GM04504 (cell line): Measurements from ENCODE around the gene ZSWIM9.
"Not testable (repeated sequence)": the region's sequence is repeated elsewhere in the genome, so short reads cannot be mapped to it uniquely, and the experiment has no call there.

ENCODE experiments used
- DNase-seq: peaks from one replicate; pipeline ENCODE4 v3.0.0-alpha.2; 2012; ENCODE audit warnings: low read depth

ZSWIM9 gene

DNA sequence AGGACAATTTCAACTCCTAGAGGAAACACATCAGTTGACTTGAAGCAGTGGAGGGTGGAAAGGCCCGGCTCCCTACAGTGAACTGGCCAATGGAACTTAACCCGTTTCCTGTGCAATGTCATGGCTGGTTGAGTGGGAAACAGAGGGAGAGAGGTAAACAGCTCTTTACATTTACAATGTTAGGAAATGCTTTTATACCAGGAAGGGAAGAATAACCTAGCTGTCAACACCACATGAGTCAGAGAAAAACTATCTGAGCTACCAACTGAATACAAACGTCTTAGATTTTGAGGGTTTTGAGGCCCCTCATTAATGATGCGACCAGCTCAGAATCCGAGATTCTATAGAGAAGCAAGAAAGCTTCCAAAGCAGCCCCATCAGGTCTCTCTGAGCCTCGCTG is 48.5 kb downstream of the ZSWIM9 start:
- DNase-seq = no peak

DNA sequence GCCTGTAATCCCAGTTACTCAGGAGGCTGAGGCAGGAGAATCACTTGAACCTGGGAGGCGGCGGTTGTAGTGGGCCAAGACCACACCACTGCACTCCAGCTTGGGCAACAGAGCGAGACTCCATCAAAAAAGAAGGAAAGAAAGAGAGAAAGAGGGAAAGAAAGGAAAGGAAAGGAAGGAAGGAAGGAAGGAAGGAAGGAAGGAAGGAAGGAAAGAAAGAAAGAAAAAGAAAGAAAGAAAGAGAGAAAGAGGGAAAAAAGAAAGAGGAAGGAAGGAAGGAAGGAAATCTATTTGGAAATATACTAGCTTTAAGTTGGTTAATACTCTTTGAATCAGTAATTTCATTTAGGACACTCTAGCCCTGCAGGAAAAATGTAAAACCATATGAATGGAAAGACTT is 50.3 kb downstream of the ZSWIM9 start:
- DNase-seq = not testable (repeated sequence)

DNA sequence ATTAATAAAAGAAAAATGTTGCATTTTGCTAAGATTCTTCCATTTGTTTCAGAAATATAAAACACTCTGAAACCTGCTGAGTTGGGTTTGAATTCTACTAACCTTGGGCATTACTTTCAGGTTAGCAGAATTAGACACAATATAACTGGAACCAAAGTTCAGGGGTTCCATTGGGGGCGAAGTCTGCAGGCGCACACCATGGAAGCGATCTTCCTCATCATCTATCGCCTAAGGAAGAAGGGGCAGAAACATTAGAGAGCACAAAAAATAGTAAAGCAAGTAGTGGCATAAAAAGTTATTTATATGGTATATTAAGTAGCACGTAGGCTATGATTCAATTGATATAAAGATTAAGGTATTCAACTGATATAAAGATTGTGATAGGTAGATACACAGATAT is 51.1 kb downstream of the ZSWIM9 start:
- DNase-seq = no peak

DNA sequence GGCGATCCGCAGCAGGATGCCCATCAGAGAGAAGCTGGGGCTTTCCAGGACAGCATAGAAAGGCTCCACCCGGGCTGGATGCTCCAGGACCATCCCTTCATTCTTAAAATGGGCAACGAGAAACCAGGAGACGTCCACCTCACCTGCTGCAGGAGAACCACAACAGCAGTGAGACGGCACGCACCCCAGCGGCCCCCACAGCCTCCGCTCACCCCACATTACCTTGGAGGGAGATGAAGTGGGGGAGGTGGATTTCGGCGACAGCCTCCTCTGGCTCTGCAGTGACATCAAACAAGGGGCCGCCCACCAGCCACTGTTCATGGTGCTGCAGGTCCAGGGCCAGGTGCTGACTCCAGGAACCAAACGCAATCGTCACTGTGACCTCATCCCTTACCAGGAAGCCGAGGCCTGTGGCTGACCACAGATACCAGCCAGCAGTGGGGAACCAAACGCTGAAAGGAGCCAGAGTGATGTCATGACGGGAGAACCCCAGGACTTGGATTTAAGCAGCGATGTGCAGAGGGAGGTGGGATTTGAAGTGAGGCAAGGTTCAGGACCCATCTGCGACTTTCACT is 60.2 kb downstream of the ZSWIM9 start:
- DNase-seq = no peak

DNA sequence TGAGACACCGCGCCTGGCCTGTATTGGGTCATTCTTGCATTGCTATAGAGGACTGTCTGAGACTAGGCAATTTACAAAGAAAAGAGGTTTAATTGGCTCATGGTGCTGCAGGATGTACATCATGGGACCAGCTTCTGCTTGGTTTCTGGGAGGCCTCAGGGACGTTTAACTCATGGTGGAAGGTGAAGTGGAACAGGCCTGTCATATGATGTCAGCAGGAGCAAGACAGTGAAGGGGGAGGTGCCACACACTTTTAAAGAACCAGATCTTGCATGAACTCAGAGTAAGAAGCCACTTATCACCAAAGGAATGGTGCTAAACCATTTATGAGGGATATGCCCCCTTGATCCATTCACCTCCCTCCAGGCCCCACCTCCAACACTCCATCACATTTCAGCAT is 66.6 kb downstream of the ZSWIM9 start:
- no peak for DNase-seq

DNA sequence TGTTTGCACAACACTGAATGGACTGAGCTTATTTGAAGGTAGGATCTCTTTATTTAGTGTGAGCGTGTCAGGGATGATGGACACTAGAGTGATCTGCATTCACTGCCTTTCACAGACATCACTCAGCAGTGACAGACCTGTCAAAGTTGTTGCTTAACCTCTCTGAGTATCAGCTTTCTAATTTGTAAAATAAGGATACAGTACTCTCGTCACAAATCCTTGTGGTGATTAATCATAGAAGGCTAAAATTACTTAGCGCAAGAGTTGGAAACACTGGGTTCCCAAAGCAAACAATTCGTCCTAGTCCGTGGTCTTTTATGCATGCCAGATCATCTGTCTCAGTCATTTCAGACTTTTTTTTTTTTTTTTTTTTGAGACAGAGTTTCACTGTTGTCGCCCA is 68.6 kb downstream of the ZSWIM9 start:
- no peak for DNase-seq

DNA sequence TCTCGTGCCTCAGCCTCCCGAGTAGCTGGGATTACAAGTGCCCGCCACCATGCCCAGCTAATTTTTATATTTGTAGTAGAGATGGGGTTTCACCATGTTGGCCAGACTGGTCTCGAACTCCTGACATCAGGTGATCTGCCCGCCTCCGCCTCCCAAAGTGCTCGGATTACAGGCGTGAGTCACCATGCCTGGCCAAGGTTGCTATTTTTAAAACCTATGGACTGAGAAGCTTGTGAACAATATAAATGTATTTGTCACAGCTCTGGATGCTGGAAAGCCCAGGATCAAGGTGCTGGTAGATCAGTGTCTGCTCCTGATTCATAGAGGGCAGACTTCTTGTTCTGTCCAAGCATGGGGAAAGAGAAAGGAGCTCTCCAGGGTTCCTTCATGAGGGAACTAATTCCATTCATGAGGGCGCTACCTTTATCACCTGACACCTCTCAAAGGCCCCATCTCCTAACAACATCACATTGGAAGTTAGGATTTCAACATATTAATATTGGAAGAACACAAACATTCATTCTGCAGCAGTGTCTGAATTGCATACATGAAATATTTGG is 69.2 kb downstream of the ZSWIM9 start:
- no peak for DNase-seq

DNA sequence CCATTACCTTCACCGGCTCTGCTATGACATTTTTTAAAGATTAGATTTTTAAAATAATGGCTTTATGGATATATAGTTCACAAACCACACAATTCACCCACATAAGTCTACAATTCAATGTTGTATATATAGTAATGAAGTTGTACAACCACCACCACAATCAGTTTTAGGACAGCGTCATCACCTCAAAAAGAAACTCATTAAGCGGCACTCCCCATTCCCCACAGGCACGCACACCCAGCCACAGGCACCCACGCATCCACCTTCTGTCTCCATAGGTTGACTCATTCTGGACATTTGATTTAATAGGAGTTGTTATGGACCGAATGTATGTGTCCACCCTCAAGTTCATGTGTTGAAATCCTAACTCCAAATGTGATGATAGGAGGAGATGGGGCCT is 71.3 kb downstream of the ZSWIM9 start:
- DNase-seq = not testable (repeated sequence)

DNA sequence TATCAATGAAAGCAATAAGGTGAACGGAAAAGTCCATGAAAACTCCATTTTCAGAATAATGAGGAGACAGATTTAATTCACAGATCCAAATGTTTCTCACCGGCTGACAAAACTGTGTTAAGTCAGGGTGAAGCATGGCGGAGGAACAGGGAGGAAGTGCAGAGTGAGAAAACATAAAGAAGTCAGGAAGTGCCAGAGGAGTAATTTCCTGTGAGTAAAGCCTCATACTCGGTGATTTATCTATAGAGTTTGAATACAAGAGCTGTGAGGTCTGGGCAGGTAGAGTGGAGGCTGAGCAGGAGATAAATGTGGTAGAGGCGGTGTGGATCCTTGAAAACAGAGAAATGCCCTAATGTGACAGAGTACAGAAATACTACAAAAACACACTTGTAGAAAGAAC is 73.8 kb downstream of the ZSWIM9 start:
- DNase-seq = no peak

DNA sequence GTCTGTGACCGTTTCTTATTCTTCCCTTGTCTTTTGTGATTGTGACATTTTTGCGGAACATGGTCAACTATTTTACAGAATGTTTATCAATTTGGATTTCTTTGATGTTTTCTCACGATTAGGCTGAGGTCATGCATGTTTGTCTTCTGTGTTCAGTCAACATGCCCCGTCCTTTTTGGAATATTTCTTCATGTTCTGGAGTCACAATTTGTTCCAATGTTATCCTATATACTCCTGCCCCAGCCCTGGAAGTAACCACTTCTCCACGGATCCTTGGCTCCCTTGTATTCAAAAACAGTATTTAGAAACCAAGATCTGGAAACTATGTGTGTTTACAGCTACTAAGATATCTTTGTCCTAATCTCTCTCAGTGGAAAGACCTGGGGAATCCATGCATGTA is 75.6 kb downstream of the ZSWIM9 start:
- DNase-seq = no peak

DNA sequence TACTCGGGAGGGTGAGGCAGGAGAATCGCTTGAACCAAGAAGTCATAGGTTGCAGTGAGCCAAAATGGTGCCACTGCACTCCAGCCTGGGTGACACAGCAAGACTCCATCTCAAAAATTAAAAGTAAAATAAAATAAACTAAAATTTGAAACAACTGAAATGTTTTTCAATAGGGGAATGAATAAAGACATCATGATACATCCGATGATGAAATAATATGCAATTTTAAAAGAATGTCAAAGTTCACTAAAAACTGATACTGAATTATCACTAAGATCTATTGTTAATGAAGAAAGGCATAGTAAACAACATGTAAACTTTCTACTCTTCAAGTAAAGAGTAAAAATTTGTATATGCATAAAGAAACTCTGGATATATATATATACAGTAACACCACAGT is 76.7 kb downstream of the ZSWIM9 start:
- no peak for DNase-seq
